Peyer's patch (tissue), 4 donors: ENCODE data around the gene ADAM21.
"Not testable (repeated sequence)": the region's sequence is repeated elsewhere in the genome, so short reads cannot be mapped to it uniquely, and the experiment has no call there.

Experiments used
- POLR2A ChIP-seq, 2 donors: fragments of 450-650 bp; IDR thresholded peaks; one replicate each; pipeline ENCODE4 v1.5.1; 2017; ENCODE audit warnings: antibody characterized with exemption in 2 of 2, mild to moderate bottlenecking in 2 of 2, moderate library complexity in 2 of 2
- TF ChIP-seq, protein P1 (sequence below), 6 experiments: fragments of 450-650 bp in 4 of 6; fragments of 200-600 bp in 2 of 6; sonication (generic) in 1 of 6; IDR thresholded peaks; one replicate each; pipeline ENCODE4 v1.5.1; 2017 to 2019; ENCODE audit warnings: antibody characterized with exemption in 6 of 6, mild to moderate bottlenecking in 3 of 6, moderate library complexity in 1 of 6

DNA sequence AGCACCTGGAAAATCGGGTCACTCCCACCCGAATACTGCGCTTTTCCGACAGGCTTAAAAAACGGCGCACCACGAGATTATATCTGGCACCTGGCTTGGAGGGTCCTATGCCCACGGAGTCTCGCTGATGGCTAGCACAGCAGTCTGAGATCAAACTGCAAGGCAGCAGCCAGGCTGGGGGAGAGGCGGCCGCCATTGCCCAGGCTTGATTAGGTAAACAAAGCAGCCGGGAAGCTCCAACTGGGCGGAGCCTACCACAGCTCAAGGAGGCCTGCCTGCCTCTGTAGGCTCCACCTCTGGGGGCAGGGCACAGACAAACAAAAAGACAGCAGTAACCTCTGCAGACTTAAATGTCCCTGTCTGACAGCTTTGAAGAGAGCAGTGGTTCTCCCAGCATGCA lies 23.5 kb downstream of the ADAM21 start:
- TF ChIP-seq, protein P1, sequence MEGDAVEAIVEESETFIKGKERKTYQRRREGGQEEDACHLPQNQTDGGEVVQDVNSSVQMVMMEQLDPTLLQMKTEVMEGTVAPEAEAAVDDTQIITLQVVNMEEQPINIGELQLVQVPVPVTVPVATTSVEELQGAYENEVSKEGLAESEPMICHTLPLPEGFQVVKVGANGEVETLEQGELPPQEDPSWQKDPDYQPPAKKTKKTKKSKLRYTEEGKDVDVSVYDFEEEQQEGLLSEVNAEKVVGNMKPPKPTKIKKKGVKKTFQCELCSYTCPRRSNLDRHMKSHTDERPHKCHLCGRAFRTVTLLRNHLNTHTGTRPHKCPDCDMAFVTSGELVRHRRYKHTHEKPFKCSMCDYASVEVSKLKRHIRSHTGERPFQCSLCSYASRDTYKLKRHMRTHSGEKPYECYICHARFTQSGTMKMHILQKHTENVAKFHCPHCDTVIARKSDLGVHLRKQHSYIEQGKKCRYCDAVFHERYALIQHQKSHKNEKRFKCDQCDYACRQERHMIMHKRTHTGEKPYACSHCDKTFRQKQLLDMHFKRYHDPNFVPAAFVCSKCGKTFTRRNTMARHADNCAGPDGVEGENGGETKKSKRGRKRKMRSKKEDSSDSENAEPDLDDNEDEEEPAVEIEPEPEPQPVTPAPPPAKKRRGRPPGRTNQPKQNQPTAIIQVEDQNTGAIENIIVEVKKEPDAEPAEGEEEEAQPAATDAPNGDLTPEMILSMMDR (IDR thresholded peaks at IDR 0.05), result not testable (repeated sequence)
- not testable (repeated sequence) for TF ChIP-seq POLR2A (IDR thresholded peaks at IDR 0.05)
